Effector memory CD8-positive, alpha-beta T cell (primary cell): ENCODE data around the gene ARF1.

ENCODE experiments used
- ATAC-seq: fragments of 150-1000 bp; cut with Tn5 transposase; replicated peaks from 2 replicates; pipeline ENCODE4 v1.10.0; 2021; ENCODE audit warnings: mild to moderate bottlenecking, moderate library complexity
- DNase-seq, 3 experiments: peaks; one replicate each; pipeline ENCODE4 v3.0.0; 2021
- H3K27ac Mint-ChIP-seq, 2 donors: one replicate each; pipeline ENCODE4 v1.8.0; 2022; ENCODE audit warnings: mild to moderate bottlenecking in 2 of 2, mixed read lengths in 2 of 2, moderate library complexity in 2 of 2
- H3K27me3 Mint-ChIP-seq, 2 donors: one replicate each; pipeline ENCODE4 v1.8.0; 2022; ENCODE audit warnings: mixed read lengths in 2 of 2
- H3K36me3 Mint-ChIP-seq: one replicate; pipeline ENCODE4 v1.8.0; 2022; ENCODE audit warnings: mild to moderate bottlenecking, moderate library complexity, mixed read lengths; ENCODE audit not compliant: insufficient read depth
- H3K4me1 Mint-ChIP-seq, 2 donors: one replicate each; pipeline ENCODE4 v1.8.0; 2022; ENCODE audit warnings: low read depth in 2 of 2, mixed read lengths in 2 of 2
- H3K4me3 Mint-ChIP-seq, 2 donors: one replicate each; pipeline ENCODE4 v1.8.0; 2022; ENCODE audit warnings: mild to moderate bottlenecking in 2 of 2, mixed read lengths in 2 of 2, moderate library complexity in 2 of 2
- H3K9me3 Mint-ChIP-seq, 2 donors: one replicate each; pipeline ENCODE4 v1.8.0; 2022; ENCODE audit warnings: mixed read lengths in 2 of 2

The ARF1 gene

DNA sequence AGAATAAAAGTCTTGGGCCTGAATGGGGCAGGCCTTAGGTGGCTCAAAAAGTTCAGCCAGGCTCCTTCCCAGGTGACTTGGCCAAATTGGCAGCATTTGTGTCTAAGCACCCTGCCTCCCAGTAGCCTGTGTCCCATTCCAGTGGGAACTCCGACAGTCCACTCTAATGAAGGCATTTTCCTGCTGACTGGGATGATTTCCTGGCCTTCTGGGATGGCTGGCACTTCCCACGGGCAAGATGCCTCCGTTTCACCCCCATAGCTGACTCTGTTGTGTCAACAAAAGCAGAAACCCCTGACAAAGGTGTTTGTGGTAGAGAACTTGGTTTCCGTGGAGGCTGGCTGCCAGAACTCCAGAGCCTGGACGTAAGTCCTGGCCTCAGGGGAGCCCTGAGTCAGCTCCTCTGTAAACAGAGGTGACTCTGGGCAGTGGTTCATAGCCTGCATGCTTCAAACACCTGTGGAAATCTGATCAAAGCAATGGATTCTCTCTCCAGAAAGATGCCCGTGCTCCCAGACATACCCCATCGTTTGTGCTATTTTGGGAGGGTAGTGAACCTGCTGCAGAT is 39.1 kb upstream of the ARF1 start:
- DNase-seq (no peak), ATAC-seq (no peak)
- no peak overlapping the region for H3K27ac Mint-ChIP-seq
- H3K9me3 Mint-ChIP-seq = no peaks in the 10 kb centered on the region
- peaks cover 14 to 15% of the 10 kb centered on the region in 2 donors for H3K27me3 Mint-ChIP-seq
- H3K4me3 Mint-ChIP-seq = no peak overlapping the region
- no peaks in the 10 kb centered on the region for H3K4me1 Mint-ChIP-seq
- H3K36me3 Mint-ChIP-seq = no peaks in the 10 kb centered on the region

GRCh38 chr1:228044961-228045360 is 37.5 kb upstream of the ARF1 start:
- H3K27me3 Mint-ChIP-seq = peaks cover 19 to 20% of the 10 kb centered on the region in 2 donors

GRCh38 chr1:228045405-228045804 is 37.1 kb upstream of the ARF1 start:
- no peaks in the 10 kb centered on the region for H3K36me3 Mint-ChIP-seq
- ATAC-seq (no peak), DNase-seq (no peak)
- no peak overlapping the region for H3K27ac Mint-ChIP-seq
- H3K4me1 Mint-ChIP-seq = no peaks in the 10 kb centered on the region
- H3K9me3 Mint-ChIP-seq = no peaks in the 10 kb centered on the region
- no peak overlapping the region for H3K4me3 Mint-ChIP-seq
- H3K27me3 Mint-ChIP-seq = peaks cover 19 to 20% of the 10 kb centered on the region in 2 donors

More at GRCh38 chr1:228044961-228045360, 37.5 kb upstream of the ARF1 start:
- no peak overlapping the region for H3K4me3 Mint-ChIP-seq
- DNase-seq (no peak), ATAC-seq (no peak)
- no peaks in the 10 kb centered on the region for H3K36me3 Mint-ChIP-seq
- no peaks in the 10 kb centered on the region for H3K9me3 Mint-ChIP-seq
- H3K27ac Mint-ChIP-seq = no peak overlapping the region
- H3K4me1 Mint-ChIP-seq = no peaks in the 10 kb centered on the region

DNA sequence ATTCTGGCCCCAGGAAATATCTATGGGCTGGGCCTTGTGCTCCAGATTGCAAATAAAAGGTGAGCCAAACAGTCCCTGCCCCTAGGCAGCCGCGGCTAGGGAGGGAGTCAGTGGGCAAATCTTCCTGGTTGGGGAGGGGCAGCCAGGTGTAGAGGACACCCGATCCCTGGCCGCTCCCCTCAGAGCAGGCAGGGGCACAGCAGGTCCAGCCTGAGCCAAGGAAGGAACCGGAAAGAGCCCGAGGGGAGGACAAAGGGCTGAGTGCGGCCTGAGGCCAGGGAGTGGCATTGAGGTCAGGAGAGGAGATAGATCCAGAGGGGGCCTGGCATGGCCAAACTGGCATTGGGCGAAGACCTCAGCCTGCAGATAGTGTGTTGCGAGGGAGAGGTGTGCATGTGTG is 36.6 kb upstream of the ARF1 start:
- no peak overlapping the region for H3K27ac Mint-ChIP-seq
- ATAC-seq (no peak), DNase-seq (no peak)
- no peaks in the 10 kb centered on the region for H3K36me3 Mint-ChIP-seq
- no peaks in the 10 kb centered on the region for H3K4me1 Mint-ChIP-seq
- peaks cover 19 to 24% of the 10 kb centered on the region in 2 donors for H3K27me3 Mint-ChIP-seq
- no peak overlapping the region for H3K4me3 Mint-ChIP-seq
- H3K9me3 Mint-ChIP-seq = no peaks in the 10 kb centered on the region

- DNase-seq (no peak), ATAC-seq (no peak)
- Mint-ChIP-seq H3K4me3 (no peak overlapping the region), H3K4me1 (no peaks in the 10 kb centered on the region), H3K9me3 (no peaks in the 10 kb centered on the region), H3K36me3 (no peaks in the 10 kb centered on the region), H3K27me3 (peaks cover 23 to 31% of the 10 kb centered on the region in 2 donors), H3K27ac (no peak overlapping the region)
Measured at GRCh38 chr1:228046421-228047182, 35.9 kb upstream of the ARF1 start.

DNA sequence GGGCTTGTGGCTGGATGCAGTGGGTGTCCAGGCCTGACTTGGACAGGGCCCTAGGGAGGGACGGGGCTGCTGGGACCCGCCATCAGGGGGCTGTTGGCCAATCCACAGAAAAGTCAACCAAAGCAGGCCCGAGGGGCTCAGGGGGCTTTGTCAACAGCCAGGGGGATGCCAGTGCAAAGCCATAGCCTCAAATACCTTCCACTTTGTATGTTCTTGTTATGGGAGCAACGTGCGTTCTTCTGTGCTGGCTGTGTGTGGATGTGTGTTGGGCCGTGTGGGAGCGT is 35.4 kb upstream of the ARF1 start:
- DNase-seq (no peak), ATAC-seq (no peak)
- Mint-ChIP-seq H3K4me3 (no peak overlapping the region), H3K4me1 (no peaks in the 10 kb centered on the region), H3K9me3 (no peaks in the 10 kb centered on the region), H3K27ac (no peak overlapping the region), H3K36me3 (no peaks in the 10 kb centered on the region), H3K27me3 (peaks cover 26 to 36% of the 10 kb centered on the region in 2 donors)

- DNase-seq (no peak), ATAC-seq (no peak)
- H3K9me3 Mint-ChIP-seq = no peaks in the 10 kb centered on the region
- H3K4me1 Mint-ChIP-seq = no peaks in the 10 kb centered on the region
- H3K27ac Mint-ChIP-seq = no peak overlapping the region
- no peak overlapping the region for H3K4me3 Mint-ChIP-seq
- H3K36me3 Mint-ChIP-seq = peaks cover 2% of the 10 kb centered on the region
- H3K27me3 Mint-ChIP-seq = peaks cover 33 to 46% of the 10 kb centered on the region in 2 donors
Measured at GRCh38 chr1:228048120-228048519, 34.4 kb upstream of the ARF1 start.

- Mint-ChIP-seq H3K27ac (no peak overlapping the region), H3K36me3 (peaks cover 2% of the 10 kb centered on the region), H3K9me3 (no peaks in the 10 kb centered on the region), H3K4me1 (no peaks in the 10 kb centered on the region), H3K27me3 (peaks cover 39 to 53% of the 10 kb centered on the region in 2 donors), H3K4me3 (no peak overlapping the region)
- DNase-seq = no peak
- ATAC-seq = no peak
Measured at GRCh38 chr1:228048659-228049298, 33.7 kb upstream of the ARF1 start.

- Mint-ChIP-seq H3K27me3 (peaks cover 40 to 55% of the 10 kb centered on the region in 2 donors), H3K4me1 (no peaks in the 10 kb centered on the region), H3K4me3 (no peak overlapping the region), H3K27ac (no peak overlapping the region), H3K36me3 (peaks cover 2% of the 10 kb centered on the region), H3K9me3 (no peaks in the 10 kb centered on the region)
- ATAC-seq = no peak
- no peak for DNase-seq
Measured at GRCh38 chr1:228050571-228051231, 31.8 kb upstream of the ARF1 start.

- no peak overlapping the region for H3K27ac Mint-ChIP-seq
- no peak for ATAC-seq
- peaks cover 2% of the 10 kb centered on the region for H3K36me3 Mint-ChIP-seq
- DNase-seq = no peak
- H3K4me1 Mint-ChIP-seq = peaks cover 8 to 9% of the 10 kb centered on the region in 2 donors
- H3K4me3 Mint-ChIP-seq = peak overlapping the region; percentile 37 to 72
- peaks cover 19 to 45% of the 10 kb centered on the region in 2 donors for H3K27me3 Mint-ChIP-seq
- no peaks in the 10 kb centered on the region for H3K9me3 Mint-ChIP-seq
Measured at GRCh38 chr1:228058172-228058948, 24.1 kb upstream of the ARF1 start.

DNA sequence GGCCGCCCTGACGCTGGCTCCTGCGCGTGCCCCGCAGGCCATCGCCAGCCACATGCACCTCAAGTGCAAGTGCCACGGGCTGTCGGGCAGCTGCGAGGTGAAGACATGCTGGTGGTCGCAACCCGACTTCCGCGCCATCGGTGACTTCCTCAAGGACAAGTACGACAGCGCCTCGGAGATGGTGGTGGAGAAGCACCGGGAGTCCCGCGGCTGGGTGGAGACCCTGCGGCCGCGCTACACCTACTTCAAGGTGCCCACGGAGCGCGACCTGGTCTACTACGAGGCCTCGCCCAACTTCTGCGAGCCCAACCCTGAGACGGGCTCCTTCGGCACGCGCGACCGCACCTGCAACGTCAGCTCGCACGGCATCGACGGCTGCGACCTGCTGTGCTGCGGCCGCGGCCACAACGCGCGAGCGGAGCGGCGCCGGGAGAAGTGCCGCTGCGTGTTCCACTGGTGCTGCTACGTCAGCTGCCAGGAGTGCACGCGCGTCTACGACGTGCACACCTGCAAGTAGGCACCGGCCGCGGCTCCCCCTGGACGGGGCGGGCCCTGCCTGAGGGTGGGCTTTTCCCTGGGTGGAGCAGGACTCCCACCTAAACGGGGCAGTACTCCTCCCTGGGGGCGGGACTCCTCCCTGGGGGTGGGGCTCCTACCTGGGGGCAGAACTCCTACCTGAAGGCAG is 23.4 kb upstream of the ARF1 start:
- no peaks in the 10 kb centered on the region for H3K9me3 Mint-ChIP-seq
- peak overlapping the region; percentile 37 to 72 for H3K4me3 Mint-ChIP-seq
- H3K27ac Mint-ChIP-seq = no peak overlapping the region
- peaks cover 8 to 9% of the 10 kb centered on the region in 2 donors for H3K4me1 Mint-ChIP-seq
- DNase-seq = peak; percentile 54 to 69 (median 66)
- peaks cover 14 to 45% of the 10 kb centered on the region in 2 donors for H3K27me3 Mint-ChIP-seq
- H3K36me3 Mint-ChIP-seq = peaks cover 2% of the 10 kb centered on the region
- ATAC-seq = peak; percentile 84

DNA sequence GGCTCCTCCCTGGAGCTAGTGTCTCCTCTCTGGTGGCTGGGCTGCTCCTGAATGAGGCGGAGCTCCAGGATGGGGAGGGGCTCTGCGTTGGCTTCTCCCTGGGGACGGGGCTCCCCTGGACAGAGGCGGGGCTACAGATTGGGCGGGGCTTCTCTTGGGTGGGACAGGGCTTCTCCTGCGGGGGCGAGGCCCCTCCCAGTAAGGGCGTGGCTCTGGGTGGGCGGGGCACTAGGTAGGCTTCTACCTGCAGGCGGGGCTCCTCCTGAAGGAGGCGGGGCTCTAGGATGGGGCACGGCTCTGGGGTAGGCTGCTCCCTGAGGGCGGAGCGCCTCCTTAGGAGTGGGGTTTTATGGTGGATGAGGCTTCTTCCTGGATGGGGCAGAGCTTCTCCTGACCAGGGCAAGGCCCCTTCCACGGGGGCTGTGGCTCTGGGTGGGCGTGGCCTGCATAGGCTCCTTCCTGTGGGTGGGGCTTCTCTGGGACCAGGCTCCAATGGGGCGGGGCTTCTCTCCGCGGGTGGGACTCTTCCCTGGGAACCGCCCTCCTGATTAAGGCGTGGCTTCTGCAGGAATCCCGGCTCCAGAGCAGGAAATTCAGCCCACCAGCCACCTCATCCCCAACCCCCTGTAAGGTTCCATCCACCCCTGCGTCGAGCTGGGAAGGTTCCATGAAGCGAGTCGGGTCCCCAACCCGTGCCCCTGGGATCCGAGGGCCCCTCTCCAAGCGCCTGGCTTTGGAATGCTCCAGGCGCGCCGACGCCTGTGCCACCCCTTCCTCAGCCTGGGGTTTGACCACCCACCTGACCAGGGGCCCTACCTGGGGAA is 22.7 kb upstream of the ARF1 start:
- H3K27me3 Mint-ChIP-seq = peaks cover 14 to 52% of the 10 kb centered on the region in 2 donors
- H3K36me3 Mint-ChIP-seq = peaks cover 2% of the 10 kb centered on the region
- ATAC-seq (peak; percentile 41), DNase-seq (peak; percentile 42 to 60 (median 52))
- no peak overlapping the region for H3K27ac Mint-ChIP-seq
- H3K4me1 Mint-ChIP-seq = peaks cover 8 to 9% of the 10 kb centered on the region in 2 donors
- peak overlapping the region; percentile 37 to 72 for H3K4me3 Mint-ChIP-seq
- no peaks in the 10 kb centered on the region for H3K9me3 Mint-ChIP-seq
